Omental fat pad (tissue), 4 donors: ENCODE data around the gene ARL4D. TPM values are rescaled to one million over a fixed set of nuclear protein-coding genes. Genes with fewer than 3 reads are reported as not detected.

Experiments used
- ATAC-seq: fragments of 150-250 bp; one replicate; pipeline ENCODE4 v1.9.1; 2016; ENCODE audit warnings: mild to moderate bottlenecking, moderate library complexity; ENCODE audit not compliant: low FRiP score
- DNase-seq: peaks from one replicate; pipeline ENCODE4 v3.0.0-alpha.2; 2019; ENCODE audit warnings: low spot score
- total RNA-seq, 4 donors: library from RNA; depleted of rRNA; stranded (reverse); fragments of >200 nt; gene quantifications; one replicate each; pipeline ENCODE4 v1.1.0, GENCODE V29; 2016
- TF ChIP-seq, protein P1 (sequence below), 3 donors: fragments of 450-650 bp; IDR thresholded peaks; one replicate each; pipeline ENCODE4 v1.5.1; 2016 to 2017; ENCODE audit warnings: antibody characterized with exemption in 3 of 3, mild to moderate bottlenecking in 3 of 3, moderate library complexity in 2 of 3

ARL4D gene
- total RNA-seq, 4 donors from 2014 or later: 11.8 to 42.8 (median 27.1) TPM

DNA sequence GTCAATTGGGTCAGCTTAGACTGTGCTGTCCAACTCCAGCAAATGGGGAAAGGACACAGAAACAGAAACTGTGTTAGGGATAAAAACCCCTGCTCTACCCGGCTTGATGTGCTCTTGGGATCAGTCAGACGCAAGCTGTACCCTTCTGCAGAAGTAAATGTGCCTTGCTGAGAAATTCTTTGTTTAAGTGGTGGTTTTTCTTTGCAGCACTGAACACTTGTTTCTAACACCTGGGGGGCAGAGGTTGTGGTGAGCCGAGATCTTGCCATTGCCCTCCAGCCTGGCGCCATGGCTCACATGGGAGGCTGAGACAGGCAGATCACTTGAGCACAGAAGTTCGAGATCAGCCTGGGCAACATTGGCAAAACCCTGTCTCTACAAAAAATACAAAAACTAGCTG, 18.5 kb upstream of the ARL4D start:
- TF ChIP-seq, protein P1, sequence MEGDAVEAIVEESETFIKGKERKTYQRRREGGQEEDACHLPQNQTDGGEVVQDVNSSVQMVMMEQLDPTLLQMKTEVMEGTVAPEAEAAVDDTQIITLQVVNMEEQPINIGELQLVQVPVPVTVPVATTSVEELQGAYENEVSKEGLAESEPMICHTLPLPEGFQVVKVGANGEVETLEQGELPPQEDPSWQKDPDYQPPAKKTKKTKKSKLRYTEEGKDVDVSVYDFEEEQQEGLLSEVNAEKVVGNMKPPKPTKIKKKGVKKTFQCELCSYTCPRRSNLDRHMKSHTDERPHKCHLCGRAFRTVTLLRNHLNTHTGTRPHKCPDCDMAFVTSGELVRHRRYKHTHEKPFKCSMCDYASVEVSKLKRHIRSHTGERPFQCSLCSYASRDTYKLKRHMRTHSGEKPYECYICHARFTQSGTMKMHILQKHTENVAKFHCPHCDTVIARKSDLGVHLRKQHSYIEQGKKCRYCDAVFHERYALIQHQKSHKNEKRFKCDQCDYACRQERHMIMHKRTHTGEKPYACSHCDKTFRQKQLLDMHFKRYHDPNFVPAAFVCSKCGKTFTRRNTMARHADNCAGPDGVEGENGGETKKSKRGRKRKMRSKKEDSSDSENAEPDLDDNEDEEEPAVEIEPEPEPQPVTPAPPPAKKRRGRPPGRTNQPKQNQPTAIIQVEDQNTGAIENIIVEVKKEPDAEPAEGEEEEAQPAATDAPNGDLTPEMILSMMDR (IDR thresholded peaks at IDR 0.05): no peak
- ATAC-seq: no peak
- DNase-seq: no peak

DNA sequence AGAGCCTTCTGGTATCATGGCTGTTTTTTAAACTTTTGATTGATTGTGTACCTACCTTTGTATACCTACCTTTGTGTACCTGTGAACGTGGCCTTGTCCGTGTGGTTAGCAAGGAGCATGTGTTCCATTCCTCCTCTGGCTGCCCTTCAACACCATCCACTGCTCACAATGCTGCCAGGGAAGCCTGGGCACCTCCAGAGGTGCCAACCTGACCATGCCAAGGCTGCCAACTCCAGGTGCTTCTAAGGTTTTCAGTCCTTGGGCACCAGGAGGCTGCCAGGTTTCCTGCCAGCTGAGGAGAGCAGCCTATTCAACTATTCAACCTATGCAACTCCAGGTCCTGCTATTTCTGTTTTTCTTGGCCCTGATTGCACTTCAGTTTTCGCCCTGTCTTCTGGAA, 17.6 kb upstream of the ARL4D start:
- ATAC-seq (no peak), DNase-seq (no peak)
- TF ChIP-seq, protein P1 (IDR thresholded peaks at IDR 0.05): no peak

DNA sequence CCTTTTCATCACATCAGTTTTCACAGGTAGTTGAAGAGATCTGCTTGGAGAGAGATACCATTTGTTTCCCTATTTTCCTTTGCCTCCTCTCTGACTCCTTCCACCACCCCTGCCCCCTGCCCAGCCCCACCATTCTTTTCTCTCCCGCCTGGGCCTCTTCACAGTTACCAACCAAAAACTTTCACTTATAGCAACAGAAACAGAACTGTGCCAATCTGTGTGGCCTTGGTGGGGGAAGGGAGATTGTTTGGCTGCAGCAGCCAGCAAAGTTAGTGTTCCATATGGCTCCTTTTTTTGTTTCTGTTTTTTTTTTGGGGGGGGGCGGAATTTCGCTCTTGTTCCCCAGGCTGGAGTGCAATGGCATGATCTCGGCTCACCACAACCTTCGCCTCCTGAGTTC, 17.2 kb upstream of the ARL4D start:
- no peak for DNase-seq
- ATAC-seq: no peak
- TF ChIP-seq, protein P1 (IDR thresholded peaks at IDR 0.05): no peak

DNA sequence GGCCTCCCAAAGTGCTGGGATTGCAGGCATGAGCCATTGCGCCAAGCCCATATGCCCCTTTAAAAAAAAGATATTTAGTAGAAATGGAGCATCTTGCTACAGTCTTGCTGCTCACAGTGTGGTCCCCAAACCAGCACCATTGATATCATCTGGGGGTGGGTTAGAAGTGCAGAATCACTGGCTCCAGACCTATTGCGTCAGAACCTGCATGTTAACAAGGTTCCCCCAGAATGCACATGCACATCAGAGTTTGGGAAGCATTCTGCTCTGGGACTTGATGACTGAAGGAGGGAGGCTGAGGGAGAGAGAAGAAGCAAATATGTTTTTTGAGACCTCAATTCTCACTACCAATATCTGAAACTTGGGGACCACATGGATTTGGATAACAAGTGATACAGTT, 16.0 kb upstream of the ARL4D start:
- DNase-seq (no peak), ATAC-seq (no peak)
- TF ChIP-seq, protein P1 (IDR thresholded peaks at IDR 0.05): no peak

DNA sequence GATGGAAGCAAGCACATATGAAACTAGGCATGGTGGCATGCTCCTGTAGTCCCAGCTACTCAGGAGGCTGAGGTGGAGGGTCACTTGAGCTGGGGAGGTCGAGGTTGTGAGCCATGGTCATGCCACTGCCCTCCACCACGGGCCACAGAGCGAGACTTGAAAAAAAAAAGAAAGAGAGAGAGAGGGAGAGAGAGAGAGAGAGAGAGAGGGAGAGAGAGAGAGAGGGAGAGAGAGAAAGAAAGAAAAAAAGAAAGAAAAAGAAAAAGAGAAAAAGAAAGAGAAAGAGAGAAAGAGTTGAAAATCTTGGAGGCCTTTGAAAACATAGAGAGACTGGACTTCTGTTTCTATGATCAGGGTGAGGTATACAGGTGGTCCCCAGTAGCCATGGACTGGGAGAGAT, 15.4 kb upstream of the ARL4D start:
- TF ChIP-seq, protein P1 (IDR thresholded peaks at IDR 0.05): no peak
- ATAC-seq (no peak), DNase-seq (no peak)

DNA sequence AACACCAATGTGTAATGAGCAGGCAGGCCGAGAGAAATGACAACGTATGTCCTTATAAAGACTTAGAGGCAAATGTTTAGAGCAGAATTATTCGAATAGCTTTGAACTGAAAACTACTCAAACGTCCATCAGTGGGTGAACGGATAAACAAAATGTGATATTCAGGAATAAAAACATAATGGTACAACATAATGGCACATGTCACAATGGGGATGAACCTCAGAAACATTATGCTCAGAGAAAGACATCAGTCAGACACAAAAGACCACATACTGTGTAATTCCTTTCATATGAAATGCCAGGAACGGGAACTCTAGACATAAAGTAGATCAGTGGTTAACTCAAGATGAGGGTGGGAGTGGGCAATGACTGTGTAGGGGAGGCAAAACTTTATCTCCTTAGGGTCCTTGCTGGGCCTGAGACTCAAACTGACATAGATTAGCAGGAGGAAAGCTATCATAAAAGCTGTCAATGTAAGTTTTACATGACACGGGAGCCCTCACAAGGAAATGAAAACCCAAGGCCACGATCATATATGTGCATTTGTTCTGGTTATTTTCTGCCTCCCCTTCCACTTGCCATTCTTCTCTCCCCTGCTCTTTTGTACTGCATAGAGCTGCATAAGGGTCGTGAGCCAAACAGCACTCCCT, 14.8 kb upstream of the ARL4D start:
- TF ChIP-seq, protein P1 (IDR thresholded peaks at IDR 0.05): no peak
- DNase-seq: no peak
- ATAC-seq: no peak

DNA sequence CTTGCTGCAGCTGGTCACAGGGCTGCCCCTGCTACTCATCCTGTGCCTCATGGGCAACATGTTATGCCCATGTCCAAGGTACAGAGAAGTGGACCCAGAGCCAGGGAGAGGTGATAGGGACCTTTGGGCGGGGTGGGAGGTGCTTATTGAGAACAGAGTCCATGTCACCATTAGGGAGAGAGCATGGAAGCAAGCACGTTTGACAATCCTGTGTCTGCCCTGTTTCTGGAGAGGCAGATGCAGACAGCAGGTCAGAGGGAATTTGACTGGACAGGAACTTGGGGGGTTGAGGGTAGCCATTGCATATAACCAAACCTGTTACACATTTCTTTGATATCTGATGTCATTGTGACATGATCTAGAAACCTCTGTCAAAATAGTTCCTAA, 14.3 kb upstream of the ARL4D start:
- no peak for ATAC-seq
- TF ChIP-seq, protein P1 (IDR thresholded peaks at IDR 0.05): no peak

More for the DNA sequence above, 14.3 kb upstream of the ARL4D start:
- DNase-seq: no peak
